ENCODE measurements around the gene PCSK5. TPM values are rescaled to one million over a fixed set of nuclear protein-coding genes. Genes with fewer than 3 reads are reported as not detected.
A peak's percentile ranks its signal among the peaks of the same experiment; 100 is the strongest.

Gene PCSK5
- total RNA-seq, 2 donors from 2014 or later: 2.5 to 3.5 TPM

GRCh38 chr9:76013809-76014208 lies 123.3 kb downstream of the PCSK5 start:
- WGBS, 2 experiments (ENCODE audit: insufficient coverage in 1 of 2, insufficient read length in 1 of 2): 93% methylated on average over 1 of the region's 2 CpGs; no CpG with 5 or more reads in 1 of the 2 experiments
- Histone ChIP-seq H3K4me3 (ENCODE audit: low read length) (no peak overlapping the region), H3K36me3 (ENCODE audit: control insufficient read depth, insufficient read depth, low read length) (no peaks in the 10 kb centered on the region), H3K9ac (ENCODE audit: extremely low read depth, low read length, poor library complexity, severe bottlenecking) (no peak overlapping the region), H3K27ac (ENCODE audit: low read depth, low read length) (no peak overlapping the region), H3K9me3 (ENCODE audit: control insufficient read depth, low read length) (no peaks in the 10 kb centered on the region), H3K4me1 (ENCODE audit: control insufficient read depth, insufficient read depth, low read length) (peaks cover 6% of the 10 kb centered on the region), H3K27me3 (ENCODE audit: control insufficient read depth, insufficient read depth, low read length, poor library complexity, severe bottlenecking) (peaks cover 19% of the 10 kb centered on the region)
- Mint-ChIP-seq H3K4me1 (peaks cover 12% of the 10 kb centered on the region), H3K27me3 (ENCODE audit: insufficient read depth) (peaks cover 37% of the 10 kb centered on the region), H3K27ac (no peak overlapping the region), H3K4me3 (no peak overlapping the region), H3K36me3 (ENCODE audit: low read depth) (no peaks in the 10 kb centered on the region), H3K9me3 (no peaks in the 10 kb centered on the region)
- TF ChIP-seq CTCF (conservative IDR thresholded peaks at IDR 0.05): no peak
- no peak for DNase-seq

DNA sequence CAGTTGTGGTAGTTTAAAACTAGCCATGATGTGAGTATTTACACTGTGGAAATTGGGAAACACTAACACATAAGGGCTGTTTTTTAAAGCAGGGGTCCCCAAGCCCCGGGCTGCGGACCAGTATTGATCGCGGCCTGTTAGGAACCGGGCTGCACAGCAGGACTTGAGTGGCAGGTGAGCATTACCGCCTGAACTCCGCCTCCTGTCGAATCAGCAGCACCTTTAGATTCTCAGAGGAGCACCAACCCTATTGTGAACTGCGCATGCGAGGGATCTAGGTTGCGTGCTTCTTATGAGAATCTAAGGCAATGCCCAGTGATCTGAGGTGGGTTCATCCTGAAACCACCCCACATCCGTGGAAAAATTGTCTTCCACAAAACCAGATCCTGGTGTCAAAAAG lies 127.8 kb downstream of the PCSK5 start:
- peaks cover 61% of the 10 kb centered on the region for H3K27me3 Mint-ChIP-seq (ENCODE audit: insufficient read depth)
- peak; percentile 50 for DNase-seq
- WGBS, 2 experiments (ENCODE audit: insufficient coverage in 1 of 2, insufficient read length in 1 of 2): 78 to 91% methylated on average over 10 to 12 of the region's 12 CpGs
- H3K9ac ChIP-seq (ENCODE audit: extremely low read depth, low read length, poor library complexity, severe bottlenecking): no peak overlapping the region
- no peak overlapping the region for H3K4me3 ChIP-seq (ENCODE audit: low read length)
- H3K27ac Mint-ChIP-seq: no peak overlapping the region
- H3K27ac ChIP-seq (ENCODE audit: low read depth, low read length): no peak overlapping the region
- no peak for TF ChIP-seq CTCF (conservative IDR thresholded peaks at IDR 0.05)
- peaks cover 28% of the 10 kb centered on the region for H3K4me1 Mint-ChIP-seq
- no peaks in the 10 kb centered on the region for H3K36me3 ChIP-seq (ENCODE audit: control insufficient read depth, insufficient read depth, low read length)
- H3K36me3 Mint-ChIP-seq (ENCODE audit: low read depth): no peaks in the 10 kb centered on the region
- H3K4me1 ChIP-seq (ENCODE audit: control insufficient read depth, insufficient read depth, low read length): peaks cover 6% of the 10 kb centered on the region
- H3K27me3 ChIP-seq (ENCODE audit: control insufficient read depth, insufficient read depth, low read length, poor library complexity, severe bottlenecking): peaks cover 31% of the 10 kb centered on the region
- H3K4me3 Mint-ChIP-seq: no peak overlapping the region
- no peaks in the 10 kb centered on the region for H3K9me3 ChIP-seq (ENCODE audit: control insufficient read depth, low read length)
- no peaks in the 10 kb centered on the region for H3K9me3 Mint-ChIP-seq

DNA sequence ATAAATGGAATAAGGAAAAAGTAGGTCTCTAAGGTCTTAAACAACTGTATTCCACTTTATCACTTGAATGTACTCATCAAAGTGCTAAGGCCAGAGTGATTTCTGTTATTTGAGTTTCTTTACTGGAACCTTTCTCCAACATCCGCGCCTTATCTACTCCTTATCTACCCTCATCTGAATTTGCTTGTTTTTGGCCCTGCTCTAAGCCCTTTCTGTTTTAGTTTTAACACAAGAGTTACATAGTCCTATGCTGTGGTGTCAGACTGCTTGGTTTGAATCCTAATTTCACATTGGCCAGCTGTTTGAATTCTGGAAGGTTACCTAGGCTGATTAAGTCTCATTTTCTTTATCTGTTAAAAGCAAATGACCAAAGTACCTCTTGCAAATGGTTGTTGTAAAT lies 128.3 kb downstream of the PCSK5 start:
- Mint-ChIP-seq H3K27me3 (ENCODE audit: insufficient read depth) (peaks cover 64% of the 10 kb centered on the region), H3K9me3 (no peaks in the 10 kb centered on the region), H3K36me3 (ENCODE audit: low read depth) (no peaks in the 10 kb centered on the region), H3K27ac (no peak overlapping the region), H3K4me1 (peaks cover 32% of the 10 kb centered on the region), H3K4me3 (no peak overlapping the region)
- Histone ChIP-seq H3K4me1 (ENCODE audit: control insufficient read depth, insufficient read depth, low read length) (peaks cover 6% of the 10 kb centered on the region), H3K9me3 (ENCODE audit: control insufficient read depth, low read length) (no peaks in the 10 kb centered on the region), H3K27ac (ENCODE audit: low read depth, low read length) (no peak overlapping the region), H3K9ac (ENCODE audit: extremely low read depth, low read length, poor library complexity, severe bottlenecking) (no peak overlapping the region), H3K27me3 (ENCODE audit: control insufficient read depth, insufficient read depth, low read length, poor library complexity, severe bottlenecking) (peaks cover 31% of the 10 kb centered on the region), H3K4me3 (ENCODE audit: low read length) (peak overlapping the region; percentile 34), H3K36me3 (ENCODE audit: control insufficient read depth, insufficient read depth, low read length) (no peaks in the 10 kb centered on the region)
- TF ChIP-seq CTCF (conservative IDR thresholded peaks at IDR 0.05): no peak
- DNase-seq: no peak
- 34 to 73% methylated on average over 2 of the region's 2 CpGs for WGBS, 2 experiments (ENCODE audit: insufficient coverage in 1 of 2, insufficient read length in 1 of 2)

All from endodermal cell (in vitro differentiated cells).